Choroid plexus epithelial cell (primary cell): ENCODE data around the gene VGLL4.

ENCODE experiments used
- DNase-seq: peaks from one replicate; pipeline ENCODE4 v3.0.0-alpha.2; 2010; ENCODE audit warnings: low read depth
- H3K4me3 ChIP-seq: 2 replicates; pipeline ENCODE4 v1.5.1; 2011; ENCODE audit warnings: low read depth, mild to moderate bottlenecking, control low read depth, low read length, moderate library complexity
- CTCF ChIP-seq: conservative IDR thresholded peaks from 2 replicates; pipeline ENCODE4 v1.5.1; 2011; ENCODE audit warnings: low read depth, mild to moderate bottlenecking, control low read depth, inconsistent platforms, low read length, moderate library complexity

Gene VGLL4

DNA sequence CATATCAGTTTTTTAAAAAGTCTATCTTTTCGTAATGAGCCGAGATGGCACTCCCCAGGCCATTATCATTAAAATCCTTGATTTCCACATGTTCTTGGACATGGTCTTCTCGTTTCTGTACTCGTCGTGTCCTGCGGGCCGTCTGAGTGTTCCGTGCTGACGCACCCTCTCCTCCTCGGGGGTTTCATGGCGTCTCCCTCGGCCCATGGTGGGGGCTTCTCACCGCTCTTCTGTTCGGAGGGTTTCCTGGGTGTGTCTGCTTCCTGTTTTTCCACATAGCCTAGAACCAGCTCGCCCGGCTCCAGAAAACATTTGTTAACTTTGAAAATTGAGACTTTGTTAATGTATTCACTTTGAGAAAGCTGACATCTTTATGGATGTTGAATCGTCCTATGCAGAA is 92.7 kb downstream of the VGLL4 start:
- DNase-seq: no peak
- no peak overlapping the region for H3K4me3 ChIP-seq
- no peak for TF ChIP-seq CTCF

- peak; percentile 56 for DNase-seq
- TF ChIP-seq CTCF: no peak
These were observed 94.1 kb downstream of the VGLL4 start for GRCh38 chr3:11549580-11550140.

GRCh38 chr3:11548721-11549131 is 95.0 kb downstream of the VGLL4 start:
- H3K4me3 ChIP-seq: no peak overlapping the region
- no peak for TF ChIP-seq CTCF
- DNase-seq: peak; percentile 94

More at GRCh38 chr3:11549580-11550140, 94.1 kb downstream of the VGLL4 start:
- no peak overlapping the region for H3K4me3 ChIP-seq

- DNase-seq: no peak
- no peak for TF ChIP-seq CTCF
- no peak overlapping the region for H3K4me3 ChIP-seq
These were observed 96.2 kb downstream of the VGLL4 start for GRCh38 chr3:11547498-11547897.

DNA sequence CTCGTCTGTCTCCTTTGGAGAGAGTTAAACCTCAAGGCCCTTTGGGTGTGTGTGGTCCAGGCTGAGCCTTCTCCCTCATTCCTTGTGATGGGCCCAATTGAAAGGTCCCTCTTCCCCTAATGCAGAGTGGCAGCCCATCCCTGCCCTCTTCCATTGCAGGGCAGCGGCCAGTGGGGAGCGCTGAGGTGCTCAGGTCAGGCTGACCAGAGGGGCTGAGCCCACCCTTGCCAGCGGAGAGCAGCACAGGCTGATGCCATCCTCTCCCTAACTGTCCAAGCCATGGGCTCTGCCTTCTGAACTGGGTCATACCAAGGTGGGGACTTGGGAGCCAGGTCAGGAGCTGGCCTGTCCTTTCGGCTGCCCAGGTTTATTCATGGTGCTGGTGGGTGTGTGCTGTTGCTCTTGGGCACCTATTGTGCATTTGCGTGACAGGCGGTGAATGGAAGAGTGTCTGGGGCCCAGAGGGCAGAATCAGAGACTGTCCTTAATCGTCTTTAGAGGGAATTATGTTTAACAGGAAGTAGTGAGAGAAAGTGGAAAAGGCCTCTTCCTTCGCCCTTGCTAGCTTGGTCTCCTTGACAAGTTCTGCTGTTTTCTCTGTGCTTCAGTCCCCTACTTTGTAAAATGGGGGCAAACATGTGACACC is 96.9 kb downstream of the VGLL4 start:
- H3K4me3 ChIP-seq: no peak overlapping the region
- no peak for DNase-seq
- no peak for TF ChIP-seq CTCF

DNA sequence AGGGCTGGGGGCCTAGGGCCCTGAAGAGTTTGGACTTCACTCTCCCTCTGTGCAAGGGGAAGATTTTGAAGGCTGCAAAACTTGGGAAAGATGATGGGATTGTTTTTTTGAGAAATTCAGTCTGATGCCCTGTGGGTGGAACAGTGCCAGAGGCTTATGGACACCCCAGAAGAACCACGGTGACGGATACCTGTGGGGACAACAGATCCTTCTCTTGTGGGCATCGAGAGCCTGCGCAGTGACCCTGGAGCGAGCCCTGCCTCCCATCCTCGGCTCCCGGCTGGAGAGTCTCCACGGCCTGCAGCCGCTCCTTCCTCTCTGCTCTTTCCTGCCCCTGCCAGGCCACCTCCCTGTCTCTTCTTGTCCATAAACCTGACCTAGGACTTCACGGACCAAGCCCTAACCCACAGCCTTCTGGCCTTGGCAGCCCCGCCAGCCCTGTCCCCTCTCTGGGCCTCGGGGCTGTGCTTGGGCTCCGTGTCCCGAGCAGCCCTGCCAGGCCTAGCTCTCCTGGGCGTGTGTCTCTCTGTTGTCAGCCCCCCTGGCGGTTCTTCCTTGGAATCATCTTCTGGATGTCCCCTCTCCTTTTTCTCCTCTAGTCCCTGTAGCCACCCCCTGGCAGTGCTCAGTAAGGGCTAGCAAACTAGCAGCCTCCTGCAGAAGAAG is 98.4 kb downstream of the VGLL4 start:
- no peak for TF ChIP-seq CTCF
- H3K4me3 ChIP-seq: no peak overlapping the region
- DNase-seq: no peak
